Stimulated activated CD8-positive, alpha-beta memory T cell treated with anti-CD3 and anti-CD28 coated beads, Interleukin-15, amount 100 ng/mL, for 24 hours (primary cell): ENCODE results near the gene C17orf113.
"Not testable (repeated sequence)": the region's sequence is repeated elsewhere in the genome, so short reads cannot be mapped to it uniquely, and the experiment has no call there.

Source experiments
- DNase-seq: peaks from one replicate; pipeline ENCODE4 v3.0.0-alpha.2; 2020; ENCODE audit warnings: low read depth

The C17orf113 gene

GRCh38 chr17:42016411-42016831, 34.0 kb downstream of the C17orf113 start:
- no peak for DNase-seq

- not testable (repeated sequence) for DNase-seq
Observed at GRCh38 chr17:42013740-42014139, 36.7 kb downstream of the C17orf113 start.

- DNase-seq = not testable (repeated sequence)
Observed at GRCh38 chr17:42012363-42012762, 38.0 kb downstream of the C17orf113 start.

- no peak for DNase-seq
Observed at GRCh38 chr17:42010898-42011516, 39.4 kb downstream of the C17orf113 start.

GRCh38 chr17:42010266-42010680, 40.1 kb downstream of the C17orf113 start:
- DNase-seq = not testable (repeated sequence)

- DNase-seq = no peak
Observed at GRCh38 chr17:42009170-42009569, 41.2 kb downstream of the C17orf113 start.

GRCh38 chr17:42005166-42005565, 45.2 kb downstream of the C17orf113 start:
- no peak for DNase-seq

GRCh38 chr17:42002792-42003301, 47.6 kb downstream of the C17orf113 start:
- no peak for DNase-seq

GRCh38 chr17:42002175-42002791, 48.1 kb downstream of the C17orf113 start:
- no peak for DNase-seq

GRCh38 chr17:42001729-42002128, 48.7 kb downstream of the C17orf113 start:
- no peak for DNase-seq

GRCh38 chr17:42000413-42001133, 49.8 kb downstream of the C17orf113 start:
- DNase-seq = no peak

- no peak for DNase-seq
Observed at GRCh38 chr17:41998497-41998896, 51.9 kb downstream of the C17orf113 start.

GRCh38 chr17:41996855-41997164, 53.6 kb downstream of the C17orf113 start:
- no peak for DNase-seq

GRCh38 chr17:41992576-41992975, 57.8 kb downstream of the C17orf113 start:
- DNase-seq = no peak

- DNase-seq = no peak
Observed at GRCh38 chr17:41989702-41990419, 60.5 kb downstream of the C17orf113 start.

GRCh38 chr17:41988418-41988817, 62.0 kb downstream of the C17orf113 start:
- DNase-seq = no peak
